NCI-H187 (cell line): Measurements from ENCODE around the gene STPG3.

Experiments used
- DNase-seq, 2 experiments: peaks; one replicate each; lab custom pipeline; 2025; lab: John Stamatoyannopoulos, UW

Gene STPG3

DNA sequence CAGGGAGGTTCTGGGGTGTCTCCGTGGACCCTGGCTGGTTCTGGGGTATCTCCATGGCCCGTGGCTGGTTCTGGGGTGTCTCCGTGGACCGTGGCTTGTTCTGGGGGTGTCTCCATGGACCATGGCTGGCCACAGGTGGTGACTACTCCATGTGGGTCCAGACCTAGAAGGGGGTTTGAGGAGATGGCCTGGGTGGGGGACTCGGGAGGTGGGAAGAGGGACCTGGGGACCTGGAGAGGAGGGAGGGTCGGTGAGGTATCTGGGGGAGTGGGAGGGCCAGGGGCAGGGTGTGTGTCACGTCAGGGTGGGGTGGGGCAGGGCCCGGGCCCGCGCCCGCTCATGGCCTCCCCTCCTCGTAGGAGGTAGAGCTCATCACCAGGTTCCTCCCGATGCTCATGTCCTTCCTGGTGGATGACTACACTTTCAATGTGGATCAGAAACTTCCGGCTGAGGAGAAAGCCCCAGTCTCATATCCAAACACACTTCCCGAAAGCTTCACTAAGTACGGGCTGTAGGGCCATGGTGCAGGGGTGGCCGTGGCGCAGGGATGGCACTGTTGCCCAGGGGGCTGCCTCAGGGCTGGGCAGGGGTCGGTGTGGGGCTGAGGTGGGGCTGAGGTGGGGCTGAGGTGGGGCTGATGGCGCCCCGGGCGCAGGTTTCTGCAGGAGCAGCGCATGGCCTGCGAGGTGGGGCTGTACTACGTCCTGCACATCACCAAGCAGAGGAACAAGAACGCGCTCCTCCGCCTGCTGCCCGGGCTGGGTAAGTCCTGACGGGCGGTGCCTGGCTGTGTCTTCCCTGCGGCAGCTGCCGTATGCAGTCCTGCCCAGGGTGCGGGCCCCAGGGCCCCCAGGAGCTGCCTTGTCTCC is 15.7 kb downstream of the STPG3 start:
- no peak for DNase-seq

DNA sequence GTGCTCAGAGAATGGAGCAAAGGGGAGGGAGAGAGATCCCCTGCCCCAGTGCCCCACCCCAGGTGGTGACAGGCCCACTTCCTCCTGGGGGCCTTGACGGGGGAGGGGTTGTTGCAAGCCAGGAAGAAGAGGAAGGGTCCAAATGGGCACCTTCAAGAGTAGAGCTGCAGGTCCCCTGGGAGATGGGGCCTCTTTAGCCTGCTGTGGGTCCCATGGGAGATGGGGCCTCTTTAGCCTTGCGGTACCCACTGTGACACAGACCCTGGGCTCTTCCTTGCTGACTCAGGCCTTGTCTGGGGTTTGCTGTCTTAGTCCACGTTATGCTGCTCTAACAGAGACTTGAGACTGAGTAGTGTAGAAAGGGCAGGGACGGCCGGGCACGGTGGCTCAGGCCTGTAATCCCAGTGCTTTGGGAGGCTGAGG is 16.9 kb downstream of the STPG3 start:
- no peak for DNase-seq

DNA sequence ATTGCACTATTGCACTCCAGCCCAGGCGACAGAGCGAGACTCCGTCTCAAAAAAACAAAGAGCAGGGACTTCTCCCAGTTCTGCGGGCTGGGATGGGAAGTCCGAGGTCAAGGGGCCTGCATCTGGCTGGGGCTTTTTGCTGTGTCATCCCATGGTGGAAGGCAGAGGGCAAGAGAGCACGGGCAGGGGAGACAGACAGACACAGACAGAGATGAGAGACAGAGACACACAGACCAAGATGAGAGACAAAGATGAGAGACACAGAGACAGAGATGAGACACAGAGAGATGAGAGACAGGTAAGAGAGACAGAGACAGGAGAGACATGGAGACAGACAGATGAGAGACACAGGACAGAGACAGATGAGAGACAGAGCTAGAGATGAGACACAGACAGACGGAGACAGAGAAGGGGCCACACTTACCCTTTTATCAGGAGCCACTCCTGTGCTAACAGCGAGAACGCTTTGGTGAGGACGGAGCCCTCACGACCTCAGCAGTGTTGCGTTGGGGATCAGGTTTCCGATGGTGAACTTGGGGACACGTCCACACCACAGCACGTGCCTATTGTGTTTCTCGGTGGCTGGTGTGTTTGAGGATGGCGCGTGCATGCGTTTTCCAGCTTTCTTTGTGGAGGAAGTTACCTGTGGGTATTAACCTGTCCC is 17.6 kb downstream of the STPG3 start:
- no peak for DNase-seq

DNA sequence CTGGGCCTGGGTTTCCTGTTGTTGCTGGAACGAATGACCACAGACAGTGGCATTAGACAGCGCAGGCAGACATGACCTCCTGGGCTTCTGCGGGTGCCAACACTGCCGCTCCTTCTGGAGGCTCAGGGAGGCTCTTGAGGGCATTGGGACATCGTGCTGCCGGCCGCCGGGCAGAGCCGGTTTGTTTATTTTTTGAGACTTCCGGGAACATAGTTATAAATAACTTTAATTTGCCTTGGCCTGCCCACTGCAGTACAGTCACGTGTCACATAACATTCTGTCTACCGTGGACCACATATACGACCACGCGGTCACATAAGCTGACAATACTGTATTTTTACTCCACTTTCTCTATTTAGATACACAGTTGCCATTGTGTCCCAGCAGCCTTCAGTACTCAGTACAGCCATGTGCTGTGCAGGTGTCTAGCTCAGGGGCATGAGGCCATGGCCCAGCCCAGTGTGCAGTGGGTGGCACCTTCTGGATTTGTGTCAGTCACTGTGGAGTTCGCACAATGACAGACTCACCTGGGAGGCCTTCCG is 18.2 kb downstream of the STPG3 start:
- no peak for DNase-seq

DNA sequence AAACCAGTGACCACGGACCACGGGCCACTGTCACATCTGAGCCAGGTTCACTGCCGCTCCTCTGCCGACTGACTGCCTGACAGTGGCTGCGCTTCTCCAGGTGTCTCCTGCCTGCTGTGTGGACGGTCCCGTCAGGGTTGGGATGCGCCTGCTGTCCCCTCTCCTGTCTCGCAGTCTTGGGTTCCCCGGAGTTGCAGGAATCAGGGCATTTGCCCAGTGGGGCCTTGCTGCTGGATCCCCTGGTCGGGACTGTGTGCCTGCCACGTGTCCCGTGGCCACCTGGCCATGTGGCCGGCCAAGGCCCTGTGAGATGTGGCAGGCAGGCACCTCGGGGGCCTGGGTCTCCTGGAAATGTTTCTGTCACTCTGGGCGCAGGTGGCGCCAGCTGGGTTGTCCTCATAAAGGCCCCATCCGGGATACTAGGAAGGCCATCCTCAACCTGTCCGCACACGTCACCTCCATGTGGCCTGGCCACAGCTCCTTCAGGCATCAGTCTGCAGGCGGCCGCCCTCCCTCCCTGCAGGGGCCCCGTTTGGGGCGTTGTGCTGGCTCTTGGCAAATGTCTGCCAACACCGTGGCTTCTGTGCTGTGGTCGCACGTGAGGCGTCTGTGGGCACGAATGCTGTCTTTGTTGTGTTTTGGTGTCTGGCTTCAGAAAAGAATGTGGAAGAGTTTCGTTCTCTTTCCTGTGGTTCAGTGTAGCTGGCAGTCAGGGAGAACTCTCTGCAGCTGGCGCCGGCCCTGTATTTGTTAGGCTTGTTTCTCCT is 20.0 kb downstream of the STPG3 start:
- DNase-seq = no peak

DNA sequence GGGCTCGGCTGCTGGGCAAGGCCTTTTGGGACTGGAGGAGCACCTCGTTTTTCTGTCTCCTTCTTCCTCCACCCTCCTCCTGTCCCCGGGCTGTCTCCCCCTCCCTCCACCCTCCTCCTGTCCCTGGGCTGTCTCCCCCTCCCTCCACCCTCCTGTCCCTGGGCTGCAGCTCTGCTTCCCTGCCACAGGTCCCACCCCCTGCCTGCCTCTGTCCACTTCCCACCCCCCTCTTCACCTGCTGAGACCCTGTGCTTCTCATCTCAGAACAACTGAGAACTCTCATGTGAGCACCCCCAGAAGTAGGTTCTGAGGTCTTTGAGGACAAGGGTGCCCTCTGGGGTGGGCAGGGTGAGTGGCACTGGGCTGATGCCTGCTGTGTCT is 20.6 kb downstream of the STPG3 start:
- DNase-seq = no peak

DNA sequence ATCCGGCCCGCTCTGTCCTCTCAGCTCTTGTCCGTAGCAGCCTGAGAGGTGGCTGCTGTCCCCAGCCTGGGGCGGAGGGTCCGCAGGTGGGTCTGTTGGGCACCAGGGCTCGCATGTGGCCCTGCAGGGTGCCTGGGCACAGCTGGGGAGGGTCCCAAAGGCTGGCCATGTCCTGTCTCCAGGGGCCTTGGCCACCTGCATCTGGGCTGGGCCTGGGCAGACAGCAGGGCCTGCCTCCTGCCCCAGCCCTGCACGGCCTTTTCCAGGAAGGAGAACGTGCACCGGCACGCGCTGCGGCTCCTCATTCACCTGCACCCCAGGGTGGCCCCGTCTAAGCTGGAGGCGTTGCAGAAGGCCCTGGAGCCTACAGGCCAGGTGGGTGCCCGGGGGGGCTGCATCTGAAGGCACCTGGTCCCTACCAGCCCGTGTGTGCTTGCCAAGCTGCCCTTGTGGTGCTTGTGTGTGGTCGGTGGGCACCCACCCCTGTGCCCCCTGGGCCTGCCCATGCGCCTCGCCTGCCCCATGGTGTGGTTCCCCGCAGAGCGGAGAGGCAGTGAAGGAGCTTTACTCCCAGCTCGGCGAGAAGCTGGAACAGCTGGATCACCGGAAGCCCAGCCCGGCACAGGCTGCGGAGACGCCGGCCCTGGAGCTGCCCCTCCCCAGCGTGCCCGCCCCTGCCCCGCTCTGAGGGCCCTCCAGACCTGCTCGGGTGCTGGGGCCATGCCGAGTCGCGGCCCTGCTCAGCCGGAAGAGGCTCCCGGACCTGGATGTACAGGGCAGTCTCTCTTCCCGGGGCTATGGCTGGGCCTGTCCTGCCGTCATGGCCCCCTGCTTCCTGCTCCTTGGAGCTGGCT is 21.4 kb downstream of the STPG3 start:
- DNase-seq = no peak

DNA sequence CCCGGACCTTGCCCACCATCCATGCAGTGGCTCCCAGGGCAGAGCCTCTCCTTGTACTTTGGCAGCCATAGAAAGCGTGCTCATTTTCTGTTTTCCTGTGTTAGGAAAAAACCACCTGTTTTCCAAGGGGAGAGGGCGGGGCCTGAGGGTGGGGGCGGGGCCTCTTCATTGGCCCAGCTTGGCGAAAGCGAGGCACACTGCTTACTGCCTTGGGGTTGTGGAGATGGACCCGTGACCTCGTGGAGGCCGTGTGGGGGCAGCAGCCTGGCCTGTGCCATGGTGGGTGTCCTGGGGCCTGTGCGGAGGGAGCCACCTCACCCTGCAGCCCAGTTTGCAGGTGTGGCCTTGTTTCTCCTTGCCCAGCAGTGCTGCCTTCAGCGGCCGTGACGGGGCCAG is 22.0 kb downstream of the STPG3 start:
- DNase-seq = no peak

DNA sequence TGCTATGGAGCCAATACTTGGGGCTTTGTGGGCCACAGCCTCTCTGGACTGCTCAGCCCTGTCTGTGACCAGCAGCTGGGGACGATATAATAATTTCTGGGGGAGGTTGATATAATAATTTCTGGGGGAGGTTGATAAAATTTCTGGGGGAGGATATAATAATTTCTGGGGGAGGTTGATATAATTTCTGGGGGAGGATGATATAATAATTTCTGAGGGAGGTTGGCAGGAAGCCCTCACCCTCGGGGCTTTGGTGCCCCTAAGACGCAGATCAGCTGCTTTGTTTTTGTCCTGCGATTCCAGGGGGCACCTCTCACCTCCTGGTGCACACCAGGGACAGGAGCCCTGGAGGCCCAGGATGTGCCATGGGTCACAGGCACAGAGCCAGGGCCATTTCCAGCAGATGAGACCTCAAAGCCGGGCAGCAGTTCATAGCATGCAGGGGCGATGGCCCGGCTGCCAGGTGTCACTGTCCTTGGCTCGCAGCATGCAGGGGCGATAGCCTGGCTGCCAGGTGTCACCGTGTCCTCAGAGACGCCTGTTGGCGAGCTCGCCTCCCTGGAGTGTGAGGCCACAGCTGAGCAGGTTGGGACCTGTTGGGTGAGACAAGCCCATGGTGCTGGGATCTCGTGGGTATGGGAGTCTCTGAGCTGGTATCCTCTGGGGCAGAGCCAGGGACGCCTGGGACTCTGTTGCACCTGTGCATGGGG is 22.7 kb downstream of the STPG3 start:
- no peak for DNase-seq

DNA sequence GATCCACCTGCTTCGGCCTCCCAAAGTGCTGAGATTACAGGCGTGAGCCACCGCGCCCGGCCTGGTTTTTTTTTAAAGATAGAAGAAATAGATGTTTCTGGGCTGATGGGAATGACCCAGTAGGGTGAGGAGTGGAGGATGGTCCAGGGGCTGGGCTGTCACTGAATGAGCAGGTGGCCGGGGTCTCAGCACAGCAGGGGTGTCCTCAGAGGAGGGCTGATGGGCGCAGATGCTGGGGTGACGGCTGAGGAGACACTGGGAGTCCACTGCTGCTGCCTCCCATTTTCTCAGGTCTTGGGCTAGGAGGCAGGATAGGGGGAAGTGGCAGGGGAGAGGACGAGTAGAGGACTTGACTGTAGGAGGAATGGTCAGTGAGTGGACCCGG is 24.1 kb downstream of the STPG3 start:
- no peak for DNase-seq

DNA sequence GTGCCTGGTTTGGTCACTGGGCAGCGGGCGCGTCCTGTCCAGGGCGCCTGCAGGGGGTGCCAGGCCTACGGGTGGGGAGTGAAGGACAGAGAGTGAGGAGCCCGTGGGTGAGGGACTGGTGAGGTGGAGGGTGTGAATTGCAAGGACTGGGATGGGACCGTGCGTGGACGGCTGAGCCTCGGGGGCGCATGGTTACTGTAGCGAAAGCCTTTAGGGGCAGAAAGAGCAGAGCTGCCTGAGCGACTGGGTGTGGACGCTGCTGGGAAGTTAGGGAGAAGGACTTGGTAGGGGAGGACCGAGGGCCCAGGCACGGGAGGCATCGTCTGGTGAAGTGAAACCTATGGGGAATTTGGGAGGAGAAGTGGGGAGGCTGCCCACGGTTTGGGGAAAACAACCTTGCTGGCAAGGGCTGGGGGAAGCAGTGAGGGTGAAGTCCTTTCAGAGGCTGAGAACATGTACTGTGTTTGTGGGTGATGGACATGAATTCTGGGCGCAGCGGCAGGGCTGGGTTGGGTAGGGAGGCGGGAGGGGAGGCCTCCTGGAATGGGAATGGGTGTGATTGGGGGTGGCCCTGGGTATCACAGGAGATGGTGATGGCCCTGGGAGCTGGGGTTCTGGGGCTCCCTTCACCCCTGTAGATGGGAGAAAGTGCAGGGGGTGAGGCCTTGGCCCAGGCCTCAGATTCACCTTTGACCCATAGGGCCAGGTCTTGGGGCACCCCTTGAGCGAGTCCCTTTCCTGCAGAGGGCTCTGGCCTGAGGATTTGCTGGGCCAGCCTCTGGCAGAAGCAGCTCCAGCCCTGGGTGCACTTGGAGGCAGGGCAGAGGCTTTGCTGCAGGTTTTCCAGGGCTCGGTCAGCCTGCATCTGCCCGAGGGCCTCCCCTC is 24.7 kb downstream of the STPG3 start:
- no peak for DNase-seq

DNA sequence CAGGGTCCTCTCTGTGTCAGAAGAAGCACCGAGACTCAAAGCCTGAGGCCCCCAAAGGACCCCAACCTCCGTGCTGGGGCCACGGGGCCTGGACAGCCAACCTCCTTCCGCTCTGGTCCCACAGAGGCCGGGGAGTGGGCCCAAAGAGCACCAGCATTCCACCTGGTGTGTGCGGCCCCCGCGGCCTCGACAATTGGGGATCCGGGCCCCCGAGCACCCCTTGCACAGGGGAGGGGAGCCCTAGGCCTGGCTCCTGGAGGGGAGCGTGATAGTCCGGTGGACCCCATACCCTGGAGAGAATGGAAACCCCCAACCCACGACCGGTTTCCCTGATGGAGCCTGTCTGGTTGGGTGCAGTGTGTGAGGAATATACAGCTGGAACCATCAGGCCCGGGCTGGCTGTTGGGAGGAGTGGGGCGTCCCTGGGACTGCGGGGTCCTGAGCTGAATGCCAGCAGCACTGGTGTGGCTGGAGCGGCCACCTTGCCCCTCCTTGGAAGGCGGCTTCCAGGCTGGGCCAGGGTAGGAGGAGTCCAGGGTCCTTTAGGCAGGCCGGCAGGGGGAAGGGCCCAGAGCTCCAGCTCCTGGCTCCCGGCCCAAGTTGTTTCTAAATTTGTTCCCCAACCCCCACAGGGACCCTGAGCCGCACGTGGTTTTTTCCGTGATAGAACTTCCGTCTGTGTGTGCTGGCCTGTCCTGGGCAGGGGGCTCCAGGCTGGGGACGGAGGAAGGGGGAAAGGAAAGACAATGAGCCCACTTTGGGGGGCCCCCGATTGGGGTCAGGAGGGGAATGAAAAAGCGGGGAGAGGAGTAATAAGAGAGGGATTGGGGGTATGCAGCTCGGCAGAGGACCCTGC is 25.6 kb downstream of the STPG3 start:
- DNase-seq = no peak

DNA sequence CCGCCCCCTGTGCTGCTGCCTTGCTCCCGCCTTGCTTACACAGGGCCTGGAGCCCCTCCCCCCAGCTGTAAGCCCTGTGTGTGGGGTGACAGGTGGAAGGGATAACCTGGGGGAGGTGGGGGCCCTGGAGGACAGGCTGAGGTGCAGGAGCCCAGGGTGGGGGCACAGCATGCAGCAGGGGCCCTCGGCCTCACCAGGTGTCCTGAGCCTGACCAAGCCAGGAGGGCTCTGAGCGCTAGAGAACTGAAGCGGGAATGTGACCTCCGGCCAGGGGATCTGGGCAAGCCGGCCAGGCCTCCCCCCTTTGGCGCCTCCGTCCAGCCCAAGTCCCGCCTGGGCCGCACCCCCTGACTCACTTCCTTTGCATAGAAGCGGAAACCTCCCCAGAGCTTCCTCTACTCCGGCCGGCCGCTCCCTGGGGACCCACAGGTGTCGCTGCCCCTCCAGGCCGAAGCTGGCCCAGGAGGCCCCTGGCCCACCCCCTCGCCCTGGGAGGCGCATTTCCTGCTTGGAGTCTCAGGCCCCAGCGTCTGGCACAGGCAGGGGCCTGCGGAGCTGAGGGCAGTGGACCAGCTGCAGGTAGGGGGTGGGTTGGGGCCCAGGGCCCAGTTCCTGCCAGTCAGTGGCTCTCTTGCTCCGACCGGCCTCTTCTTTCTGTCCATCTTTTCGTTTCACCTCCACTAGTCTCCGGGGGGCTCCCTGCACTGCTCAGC is 26.4 kb downstream of the STPG3 start, which contains the start of gene TOR4A:
Gene TOR4A, plus strand, starts transcription at position 398 of the 713 bp plus-strand sequence. CDS start 964 bp downstream, outside the sequence.
- DNase-seq = no peak

DNA sequence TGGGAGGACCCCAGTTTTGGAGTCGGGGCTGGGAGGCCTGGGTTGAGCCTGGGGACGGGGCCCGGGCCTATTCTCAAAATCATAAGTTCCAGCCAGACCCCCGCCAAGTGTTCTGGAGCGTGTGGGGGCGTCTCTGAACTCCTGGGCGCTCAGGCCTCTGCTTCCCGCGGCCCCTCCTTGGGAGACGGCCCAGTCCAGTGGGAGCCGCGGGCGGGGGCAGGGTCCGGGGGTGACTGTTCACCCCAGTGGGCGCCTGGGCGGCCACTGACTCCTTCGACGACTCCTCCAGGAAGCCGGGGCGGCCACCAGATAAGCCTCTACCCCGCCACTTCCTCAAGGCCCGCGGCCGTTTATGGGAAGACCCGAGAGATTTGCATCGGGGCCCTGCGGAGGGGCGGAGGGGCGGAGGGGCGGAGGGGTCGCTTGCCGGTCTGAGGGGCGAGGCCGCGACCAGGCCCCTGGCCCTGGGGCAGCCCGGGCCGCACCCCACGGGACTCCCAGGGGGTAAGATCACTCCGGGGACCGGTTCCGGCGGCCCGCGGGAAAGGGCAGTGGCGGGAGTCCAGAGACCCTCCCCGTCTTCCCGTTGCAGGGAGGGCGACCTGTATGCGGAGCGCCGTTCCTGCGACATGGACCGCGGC is 27.1 kb downstream of the STPG3 start:
- no peak for DNase-seq

DNA sequence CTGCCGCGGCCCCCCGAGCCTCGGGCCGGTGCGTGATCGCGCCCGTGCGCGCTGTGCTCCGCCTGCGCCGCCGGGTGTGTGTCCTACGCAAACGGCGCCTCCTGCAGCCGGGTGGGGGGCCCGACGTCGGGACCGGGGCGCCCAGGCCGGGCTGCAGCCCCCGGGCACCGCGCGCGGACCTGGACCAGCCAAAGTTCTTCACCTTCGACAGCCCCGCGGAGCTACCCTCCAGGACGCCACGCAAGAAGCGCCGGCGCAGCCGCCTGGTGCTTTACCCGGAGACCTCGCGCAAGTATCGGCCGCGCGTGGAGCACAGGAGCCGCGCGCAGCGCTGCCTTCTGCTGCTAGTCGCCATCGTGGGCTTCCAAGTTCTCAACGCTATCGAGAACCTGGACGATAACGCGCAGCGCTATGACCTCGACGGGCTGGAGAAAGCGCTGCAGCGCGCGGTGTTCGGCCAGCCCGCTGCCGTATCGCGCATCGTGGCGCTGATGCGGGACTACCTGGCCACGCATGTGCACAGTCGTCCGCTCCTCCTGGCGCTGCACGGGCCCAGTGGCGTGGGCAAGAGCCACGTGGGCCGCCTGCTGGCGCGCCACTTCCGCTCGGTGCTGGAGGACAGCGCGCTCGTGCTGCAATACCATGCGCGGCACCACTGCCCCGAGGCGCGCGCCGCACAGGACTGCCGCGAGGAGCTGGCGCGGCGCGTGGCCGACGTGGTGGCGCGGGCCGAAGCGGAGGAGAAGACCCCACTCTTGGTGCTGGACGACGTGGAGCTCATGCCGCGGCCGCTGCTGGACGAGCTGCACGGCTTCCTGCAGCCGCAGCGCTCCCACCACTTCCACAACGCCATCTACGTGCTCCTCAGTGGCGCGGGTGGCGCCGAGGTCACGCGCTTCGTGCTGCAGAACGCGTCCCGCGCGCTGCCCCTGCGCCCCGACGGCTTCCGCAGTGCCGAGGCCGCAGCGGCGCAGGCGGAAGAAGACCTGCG is 27.9 kb downstream of the STPG3 start:
- no peak for DNase-seq

DNA sequence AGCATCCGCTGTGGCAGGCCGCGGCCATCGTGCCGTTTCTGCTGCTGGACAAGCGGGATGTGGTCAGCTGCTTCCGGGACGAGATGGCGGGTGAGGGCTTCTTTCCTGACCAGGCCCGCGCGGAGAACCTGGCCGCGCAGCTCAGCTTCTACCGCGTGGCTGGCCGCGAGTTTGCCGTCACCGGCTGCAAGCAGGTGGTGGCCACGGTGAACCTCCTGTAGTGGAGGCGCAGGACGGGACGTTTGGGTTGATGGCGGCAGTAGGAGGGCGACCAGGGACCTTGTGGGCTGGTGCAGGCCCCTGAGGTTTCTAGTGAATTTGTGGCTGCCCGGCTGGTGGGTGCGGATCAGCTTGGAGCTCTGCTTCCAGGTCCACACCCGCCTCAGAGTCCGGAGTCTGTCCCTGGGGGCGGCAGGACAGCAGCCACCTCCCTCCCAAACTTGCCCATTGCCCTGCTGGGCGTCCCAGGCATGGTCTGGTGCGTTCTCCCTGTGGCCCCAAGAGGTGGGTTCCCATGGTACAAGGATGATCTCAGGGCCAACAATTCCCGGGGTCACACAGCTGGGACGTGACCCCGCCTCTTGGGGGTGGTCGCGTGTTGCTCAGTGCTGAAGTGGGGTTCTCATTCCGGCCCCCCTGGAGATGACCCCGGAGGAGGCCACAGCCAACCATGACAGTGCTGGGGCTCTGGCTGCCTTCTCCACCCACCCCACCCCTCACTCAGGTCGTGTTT is 28.8 kb downstream of the STPG3 start:
- DNase-seq = no peak
